WERI-Rb-1 (cell line): Measurements from ENCODE around the gene TCOF1.

Experiments
- DNase-seq: peaks from one replicate; pipeline ENCODE4 v3.0.0-alpha.2; 2020
- H3K27ac ChIP-seq: fragments of 250-450 bp; sonication (Bioruptor Pico); 2 replicates; pipeline ENCODE4 v1.5.1; 2020; ENCODE audit warnings: mild to moderate bottlenecking, moderate library complexity
- H3K27me3 ChIP-seq: fragments of 250-450 bp; sonication (Bioruptor Pico); 2 replicates; pipeline ENCODE4 v1.5.1; 2021; ENCODE audit warnings: mild to moderate bottlenecking, low read depth, moderate library complexity; ENCODE audit not compliant: insufficient read depth, severe bottlenecking
- H3K36me3 ChIP-seq: fragments of 250-450 bp; sonication (Bioruptor Pico); 2 replicates; pipeline ENCODE4 v1.5.1; 2020; ENCODE audit warnings: mild to moderate bottlenecking, moderate library complexity
- H3K4me3 ChIP-seq: 2 replicates; pipeline ENCODE4 v1.5.1; 2011; ENCODE audit warnings: low read depth, mild to moderate bottlenecking, control low read depth, low read length
- H3K9me3 ChIP-seq: fragments of 250-450 bp; sonication (Bioruptor Pico); 2 replicates; pipeline ENCODE4 v1.5.1; 2021; ENCODE audit warnings: mild to moderate bottlenecking, moderate library complexity; ENCODE audit not compliant: severe bottlenecking
- TF ChIP-seq, protein P1 (sequence below): IDR thresholded peaks from 2 replicates; pipeline ENCODE4 v1.5.1; 2011; ENCODE audit warnings: low read depth, mild to moderate bottlenecking, control low read depth, inconsistent platforms, low read length

The TCOF1 gene

DNA sequence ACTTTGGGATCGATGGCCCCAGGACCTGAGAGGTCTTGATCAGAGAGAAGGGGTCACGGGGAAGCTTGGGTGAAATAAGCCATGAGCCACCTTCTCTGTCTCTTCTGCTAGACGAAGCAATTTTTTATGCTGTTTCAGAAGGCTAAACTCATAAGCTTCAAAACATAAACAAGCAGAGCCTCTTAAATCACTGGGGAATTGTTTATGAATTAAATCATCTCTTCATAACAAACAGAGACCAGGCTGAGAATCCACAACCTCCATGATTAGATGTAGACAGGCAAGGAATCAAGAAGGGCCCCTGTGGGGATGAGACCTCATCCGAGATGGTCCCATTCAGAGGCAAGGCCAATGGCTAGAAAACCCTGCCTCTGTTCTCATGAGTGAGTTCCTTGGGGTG, 21.7 kb upstream of the TCOF1 start:
- no peaks in the 10 kb centered on the region for H3K36me3 ChIP-seq
- H3K27ac ChIP-seq: 0 out of 2 replicates have a peak overlapping the region, but pooled peaks have one; percentile 12
- no peak for DNase-seq
- H3K4me3 ChIP-seq: no peak overlapping the region
- no peaks in the 10 kb centered on the region for H3K27me3 ChIP-seq
- H3K9me3 ChIP-seq: peaks cover 3% of the 10 kb centered on the region
- TF ChIP-seq, protein P1, sequence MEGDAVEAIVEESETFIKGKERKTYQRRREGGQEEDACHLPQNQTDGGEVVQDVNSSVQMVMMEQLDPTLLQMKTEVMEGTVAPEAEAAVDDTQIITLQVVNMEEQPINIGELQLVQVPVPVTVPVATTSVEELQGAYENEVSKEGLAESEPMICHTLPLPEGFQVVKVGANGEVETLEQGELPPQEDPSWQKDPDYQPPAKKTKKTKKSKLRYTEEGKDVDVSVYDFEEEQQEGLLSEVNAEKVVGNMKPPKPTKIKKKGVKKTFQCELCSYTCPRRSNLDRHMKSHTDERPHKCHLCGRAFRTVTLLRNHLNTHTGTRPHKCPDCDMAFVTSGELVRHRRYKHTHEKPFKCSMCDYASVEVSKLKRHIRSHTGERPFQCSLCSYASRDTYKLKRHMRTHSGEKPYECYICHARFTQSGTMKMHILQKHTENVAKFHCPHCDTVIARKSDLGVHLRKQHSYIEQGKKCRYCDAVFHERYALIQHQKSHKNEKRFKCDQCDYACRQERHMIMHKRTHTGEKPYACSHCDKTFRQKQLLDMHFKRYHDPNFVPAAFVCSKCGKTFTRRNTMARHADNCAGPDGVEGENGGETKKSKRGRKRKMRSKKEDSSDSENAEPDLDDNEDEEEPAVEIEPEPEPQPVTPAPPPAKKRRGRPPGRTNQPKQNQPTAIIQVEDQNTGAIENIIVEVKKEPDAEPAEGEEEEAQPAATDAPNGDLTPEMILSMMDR: no peak

DNA sequence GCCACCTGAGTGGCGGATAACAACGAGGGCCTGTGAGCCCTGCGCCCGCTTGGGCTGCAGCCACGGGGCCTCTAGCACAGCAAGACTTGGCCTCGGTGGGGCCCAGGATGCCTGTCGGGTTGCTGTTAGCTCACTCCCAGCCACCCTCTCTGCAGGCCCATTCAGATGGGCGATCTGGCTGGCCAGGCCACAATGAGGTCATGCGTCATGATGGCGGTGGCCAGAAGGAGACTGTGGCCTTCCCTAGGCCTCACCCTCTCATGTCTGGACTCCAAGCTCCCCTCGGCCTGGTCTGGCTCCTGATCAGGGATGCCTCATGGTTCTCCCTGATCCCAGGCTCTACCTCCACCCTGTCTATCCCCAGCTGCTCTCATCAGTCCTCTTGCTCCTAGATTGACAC, 19.0 kb upstream of the TCOF1 start:
- no peaks in the 10 kb centered on the region for H3K27me3 ChIP-seq
- no peak overlapping the region for H3K4me3 ChIP-seq
- TF ChIP-seq, protein P1: no peak
- no peaks in the 10 kb centered on the region for H3K36me3 ChIP-seq
- peaks cover 3% of the 10 kb centered on the region for H3K9me3 ChIP-seq
- no peak for DNase-seq
- H3K27ac ChIP-seq: no peak overlapping the region

DNA sequence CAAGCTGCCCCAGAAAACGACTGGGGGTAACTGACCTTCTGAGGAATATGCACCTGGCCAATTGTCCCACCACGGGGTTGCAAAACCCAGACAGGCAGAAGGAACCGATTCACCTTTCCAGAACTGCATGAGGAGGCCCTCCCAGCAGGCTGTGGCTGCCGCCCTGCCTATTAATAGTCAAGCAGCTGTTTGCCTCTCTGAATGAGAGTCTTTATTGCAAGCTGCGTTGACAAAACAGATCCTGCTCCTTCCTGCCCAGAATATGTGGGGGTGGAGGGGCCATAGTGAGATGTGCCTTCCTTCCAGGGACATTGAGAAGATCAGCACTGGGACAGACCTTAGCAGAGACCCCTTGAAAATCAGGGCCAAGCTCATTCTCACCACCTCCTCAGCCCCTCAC, 18.3 kb upstream of the TCOF1 start:
- no peak for DNase-seq
- no peak overlapping the region for H3K4me3 ChIP-seq
- TF ChIP-seq, protein P1: no peak

DNA sequence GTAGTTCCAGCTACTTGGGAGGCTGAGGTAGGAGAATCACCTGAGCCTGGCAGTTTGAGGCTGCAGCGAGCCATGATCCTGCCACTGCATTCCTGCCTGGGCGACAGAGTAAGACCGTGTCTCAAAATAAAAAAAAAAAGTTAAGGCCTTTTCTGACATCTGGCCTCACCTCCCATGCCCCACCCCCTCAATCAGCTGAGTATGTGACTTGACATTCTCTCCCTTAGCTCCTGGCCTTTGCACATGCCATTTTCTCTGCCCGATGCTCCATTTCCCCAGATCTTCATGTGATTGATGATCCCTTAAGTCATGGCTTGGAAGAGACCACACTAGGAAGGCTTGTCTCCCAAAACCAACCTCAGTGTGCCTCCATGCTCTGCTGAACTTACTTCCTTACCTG, 17.7 kb upstream of the TCOF1 start:
- H3K27ac ChIP-seq: no peak overlapping the region
- peaks cover 3% of the 10 kb centered on the region for H3K9me3 ChIP-seq

More for the DNA sequence above, 18.3 kb upstream of the TCOF1 start:
- no peak overlapping the region for H3K27ac ChIP-seq
- no peaks in the 10 kb centered on the region for H3K36me3 ChIP-seq
- no peaks in the 10 kb centered on the region for H3K27me3 ChIP-seq
- peaks cover 3% of the 10 kb centered on the region for H3K9me3 ChIP-seq

DNA sequence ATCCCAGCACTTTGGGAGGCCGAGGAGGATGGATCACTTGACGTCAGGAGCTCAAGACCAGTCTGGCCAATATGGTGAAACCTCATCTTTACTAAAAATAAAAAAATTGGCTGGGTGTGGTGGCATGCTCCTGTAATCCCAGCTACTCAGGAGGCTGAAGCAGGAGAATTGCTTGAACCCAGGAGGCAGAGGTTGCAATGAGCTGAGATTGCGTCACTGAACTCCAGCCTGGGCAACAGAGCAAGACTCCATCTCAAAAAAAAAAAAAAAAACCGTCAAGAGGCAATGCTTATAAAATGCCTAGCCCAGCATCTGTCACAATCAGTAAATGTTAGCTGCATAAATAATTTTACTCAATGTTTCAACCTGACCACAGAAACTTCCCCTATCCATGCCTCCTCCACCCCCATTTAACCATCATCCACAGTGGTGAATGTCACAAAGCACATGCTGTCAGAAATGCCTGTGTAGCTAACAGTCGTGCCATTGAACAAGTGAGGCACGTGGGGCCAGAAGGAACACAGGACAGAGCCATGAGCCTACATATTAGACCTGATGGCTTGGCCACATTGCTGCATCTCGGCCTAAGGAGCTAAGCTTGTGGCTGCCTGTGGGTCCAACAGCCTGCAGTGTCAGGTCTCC, 16.8 kb upstream of the TCOF1 start:
- Histone ChIP-seq H3K9me3 (peaks cover 3% of the 10 kb centered on the region), H3K36me3 (no peaks in the 10 kb centered on the region), H3K4me3 (no peak overlapping the region), H3K27ac (peak overlapping the region; percentile 62), H3K27me3 (no peaks in the 10 kb centered on the region)
- peak; percentile 33 for DNase-seq
- TF ChIP-seq, protein P1: no peak

More for the DNA sequence above, 17.7 kb upstream of the TCOF1 start:
- Histone ChIP-seq H3K27me3 (no peaks in the 10 kb centered on the region), H3K36me3 (no peaks in the 10 kb centered on the region), H3K4me3 (no peak overlapping the region)
- no peak for DNase-seq
- TF ChIP-seq, protein P1: no peak

DNA sequence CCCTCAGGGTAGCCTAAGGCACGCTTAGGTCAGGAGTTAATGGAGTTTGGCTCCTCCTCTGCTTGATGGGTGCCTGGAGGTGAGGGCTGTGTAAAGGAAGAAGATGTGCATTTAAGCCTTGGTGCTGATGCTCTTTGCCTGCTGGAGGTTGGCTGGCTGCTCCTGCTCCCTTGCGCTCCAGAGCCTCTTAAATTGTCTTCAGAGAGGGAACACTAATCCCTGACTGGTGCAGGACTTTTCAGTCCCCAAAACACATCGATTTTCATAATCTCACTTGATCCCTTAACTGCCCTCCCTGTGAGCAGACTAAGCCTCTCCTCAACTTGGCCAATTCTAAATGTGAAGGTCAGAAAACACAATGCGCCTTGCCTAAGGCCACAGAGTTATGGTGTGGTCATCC, 16.2 kb upstream of the TCOF1 start:
- TF ChIP-seq, protein P1: no peak
- peak overlapping the region; percentile 62 for H3K27ac ChIP-seq
- DNase-seq: peak; percentile 78

More for the DNA sequence above, 16.2 kb upstream of the TCOF1 start:
- no peaks in the 10 kb centered on the region for H3K27me3 ChIP-seq
- H3K36me3 ChIP-seq: no peaks in the 10 kb centered on the region
- H3K4me3 ChIP-seq: no peak overlapping the region
- H3K9me3 ChIP-seq: peaks cover 3% of the 10 kb centered on the region
